BJ (cell line): ENCODE results near the gene DBN1. TPM values are rescaled to one million over a fixed set of nuclear protein-coding genes. Genes with fewer than 3 reads are reported as not detected.

ENCODE experiments used
- CTCF ChIA-PET: fragments of 350-600 bp; formaldehyde crosslinking; extraction: SDS; loops from one replicate; lab custom pipeline; 2021; ENCODE audit warnings: antibody characterized with exemption, inconsistent platforms; lab: Yijun Ruan, JAX
- POLR2A ChIA-PET: fragments of 300-600 bp; sonication (Branson Sonifier 250); formaldehyde crosslinking; extraction: SDS; loops from one replicate; lab custom pipeline; 2021; ENCODE audit warnings: antibody characterized with exemption; lab: Charles Lee
- DNase-seq: peaks from one replicate; pipeline ENCODE4 v3.0.0-alpha.2; 2011; ENCODE audit warnings: low read depth
- H3K27me3 ChIP-seq: 2 replicates; pipeline ENCODE4 v1.6.0; 2011; ENCODE audit warnings: low read length; ENCODE audit not compliant: control insufficient read depth, insufficient read depth
- H3K36me3 ChIP-seq: 2 replicates; pipeline ENCODE4 v1.5.1; 2011; ENCODE audit warnings: low read length; ENCODE audit not compliant: control insufficient read depth, insufficient read depth
- H3K4me3 ChIP-seq: 2 replicates; pipeline ENCODE4 v1.5.1; 2011; ENCODE audit warnings: low read depth, mild to moderate bottlenecking, control low read depth, low read length
- CTCF ChIP-seq: IDR thresholded peaks from 2 replicates; pipeline ENCODE4 v1.5.1; 2011; ENCODE audit warnings: low read depth, mild to moderate bottlenecking, control low read depth, inconsistent platforms, low read length, moderate library complexity; ENCODE audit not compliant: insufficient read depth
- polyA plus RNA-seq: library from polyadenylated mRNA; depleted of rRNA; stranded (reverse); fragments of >200 nt; gene quantifications from 2 replicates; pipeline ENCODE4 v1.2.3, GENCODE V29; 2011; rRNA removed

The DBN1 gene
- polyA plus RNA-seq, 1 experiment = 176 TPM

- TF ChIP-seq CTCF = no peak
- POLR2A ChIA-PET = no interaction called here
- Histone ChIP-seq H3K36me3 (no peaks in the 10 kb centered on the region), H3K4me3 (no peak overlapping the region), H3K27me3 (peaks cover 10% of the 10 kb centered on the region)
- no peak for DNase-seq
- CTCF ChIA-PET = no interaction called here
Measured at GRCh38 chr5:177410575-177410974, 62.9 kb downstream of the DBN1 start.

GRCh38 chr5:177409043-177409801 lies 64.2 kb downstream of the DBN1 start, which contains the start of gene F12:
Gene F12 (minus strand): TSS chr5:177409564. CDS start chr5:177409527, 37 bp downstream.
- no peak for DNase-seq
- POLR2A ChIA-PET = no interaction called here
- TF ChIP-seq CTCF = no peak
- Histone ChIP-seq H3K4me3 (no peak within 1 kb of the TSS), H3K36me3 (no peaks in the 10 kb centered on the region), H3K27me3 (peaks cover 9% of the 10 kb centered on the region)
- CTCF ChIA-PET = interaction anchor here (0.7 to 10.0 kb wide), 3 partner anchors 9 to 43 kb away, joined by 3 to 352 read pairs (median 187); partner anchors contain the start of gene PRR7

Other genes with a start within 250 kb of the DBN1 start
- 39.7 and 54.7 TPM in 2 replicates for gene RAB24, start 169.9 kb downstream of the DBN1 start, polyA plus RNA-seq
- gene PRELID1, start 169.8 kb downstream of the DBN1 start, polyA plus RNA-seq = 182 and 245 TPM in 2 replicates
- 11.8 and 18.1 TPM in 2 replicates for gene MXD3, start 161.7 kb downstream of the DBN1 start, polyA plus RNA-seq
- 228 and 248 TPM in 2 replicates for gene LMAN2, start 122.0 kb downstream of the DBN1 start, polyA plus RNA-seq
- 4.1 and 6.0 TPM in 2 replicates for gene RGS14, start 115.7 kb downstream of the DBN1 start, polyA plus RNA-seq
- not detected in 2 replicates for gene SLC34A1, start 89.2 kb downstream of the DBN1 start, polyA plus RNA-seq
- not detected in 2 replicates for gene PFN3, start 73.0 kb downstream of the DBN1 start, polyA plus RNA-seq
- gene F12, start 64.1 kb downstream of the DBN1 start, polyA plus RNA-seq = 0.67 and 0.69 TPM in 2 replicates
- gene GRK6, start 47.0 kb downstream of the DBN1 start, polyA plus RNA-seq = 24.0 and 37.7 TPM in 2 replicates
- 1.6 TPM in 2 replicates for gene PRR7, start 26.8 kb downstream of the DBN1 start, polyA plus RNA-seq
- 344 and 624 TPM in 2 replicates for gene PDLIM7, start 24.0 kb upstream of the DBN1 start, polyA plus RNA-seq
- gene DOK3, start 36.2 kb upstream of the DBN1 start, polyA plus RNA-seq = 0.92 and 1.2 TPM in 2 replicates
- 93.3 and 144 TPM in 2 replicates for gene DDX41, start 43.3 kb upstream of the DBN1 start, polyA plus RNA-seq
- gene FAM193B, start 80.9 kb upstream of the DBN1 start, polyA plus RNA-seq = 23.1 and 31.9 TPM in 2 replicates
- 310 and 391 TPM in 2 replicates for gene TMED9, start 118.6 kb upstream of the DBN1 start, polyA plus RNA-seq
- gene B4GALT7, start 126.5 kb upstream of the DBN1 start, polyA plus RNA-seq = 23.2 and 39.5 TPM in 2 replicates